ENCODE results near the gene SCG2.

Gene SCG2

GRCh38 chr2:223612501-223612900 lies 10.3 kb upstream of the SCG2 start:
- no peak for TF ChIP-seq SIN3A (IDR thresholded peaks at IDR 0.05; ENCODE audit: borderline replicate concordance, insufficient read depth, low read length)
- TF ChIP-seq FOXP2 (optimal IDR thresholded peaks at IDR 0.05; ENCODE audit: borderline replicate concordance, extremely low read depth, extremely low read length, insufficient read depth): no peak
- TF ChIP-seq POLR2AphosphoS5 (IDR thresholded peaks at IDR 0.05; ENCODE audit: low read depth, low read length): no peak
- TF ChIP-seq REST (IDR thresholded peaks at IDR 0.05; ENCODE audit: insufficient read depth in 1 of 2, low read depth in 2 of 2, low read length in 2 of 2): no peak
- TF ChIP-seq TAF1 (IDR thresholded peaks at IDR 0.05; ENCODE audit: borderline replicate concordance, insufficient read depth, low read length): no peak

- TF ChIP-seq FOXP2 (optimal IDR thresholded peaks at IDR 0.05; ENCODE audit: borderline replicate concordance, extremely low read depth, extremely low read length, insufficient read depth) (no peak), POLR2AphosphoS5 (IDR thresholded peaks at IDR 0.05; ENCODE audit: low read depth, low read length) (no peak), SIN3A (IDR thresholded peaks at IDR 0.05; ENCODE audit: borderline replicate concordance, insufficient read depth, low read length) (no peak), REST (IDR thresholded peaks at IDR 0.05; ENCODE audit: insufficient read depth in 1 of 2, low read depth in 2 of 2, low read length in 2 of 2) (no peak), TAF1 (IDR thresholded peaks at IDR 0.05; ENCODE audit: borderline replicate concordance, insufficient read depth, low read length) (no peak)
These were observed 8.9 kb upstream of the SCG2 start for GRCh38 chr2:223611061-223611460.

- TF ChIP-seq SIN3A (IDR thresholded peaks at IDR 0.05; ENCODE audit: borderline replicate concordance, insufficient read depth, low read length) (no peak), POLR2AphosphoS5 (IDR thresholded peaks at IDR 0.05; ENCODE audit: low read depth, low read length) (no peak), FOXP2 (optimal IDR thresholded peaks at IDR 0.05; ENCODE audit: borderline replicate concordance, extremely low read depth, extremely low read length, insufficient read depth) (no peak), REST (IDR thresholded peaks at IDR 0.05; ENCODE audit: insufficient read depth in 1 of 2, low read depth in 2 of 2, low read length in 2 of 2) (no peak), TAF1 (IDR thresholded peaks at IDR 0.05; ENCODE audit: borderline replicate concordance, insufficient read depth, low read length) (no peak)
These were observed 5.3 kb upstream of the SCG2 start for GRCh38 chr2:223607476-223607875.

- no peak for TF ChIP-seq POLR2AphosphoS5 (IDR thresholded peaks at IDR 0.05; ENCODE audit: low read depth, low read length)
- TF ChIP-seq REST (IDR thresholded peaks at IDR 0.05; ENCODE audit: insufficient read depth in 1 of 2, low read depth in 2 of 2, low read length in 2 of 2): no peak
- TF ChIP-seq FOXP2 (optimal IDR thresholded peaks at IDR 0.05; ENCODE audit: borderline replicate concordance, extremely low read depth, extremely low read length, insufficient read depth): no peak
- no peak for TF ChIP-seq SIN3A (IDR thresholded peaks at IDR 0.05; ENCODE audit: borderline replicate concordance, insufficient read depth, low read length)
- no peak for TF ChIP-seq TAF1 (IDR thresholded peaks at IDR 0.05; ENCODE audit: borderline replicate concordance, insufficient read depth, low read length)
These were observed 4.8 kb upstream of the SCG2 start for GRCh38 chr2:223606946-223607345.

GRCh38 chr2:223604231-223604630 lies 2.1 kb upstream of the SCG2 start:
- no peak for TF ChIP-seq SIN3A (IDR thresholded peaks at IDR 0.05; ENCODE audit: borderline replicate concordance, insufficient read depth, low read length)
- TF ChIP-seq TAF1 (IDR thresholded peaks at IDR 0.05; ENCODE audit: borderline replicate concordance, insufficient read depth, low read length): no peak
- TF ChIP-seq POLR2AphosphoS5 (IDR thresholded peaks at IDR 0.05; ENCODE audit: low read depth, low read length): no peak
- TF ChIP-seq FOXP2 (optimal IDR thresholded peaks at IDR 0.05; ENCODE audit: borderline replicate concordance, extremely low read depth, extremely low read length, insufficient read depth): no peak
- TF ChIP-seq REST (IDR thresholded peaks at IDR 0.05; ENCODE audit: insufficient read depth in 1 of 2, low read depth in 2 of 2, low read length in 2 of 2): no peak

Data from PFSK-1 (cell line).